Erythroblast (primary cell): ENCODE data around the gene CAPN8.
A peak's percentile ranks its signal among the peaks of the same experiment; 100 is the strongest.

ENCODE experiments used
- DNase-seq, 2 experiments: peaks; one replicate each; lab custom pipeline; 2025; lab: John Stamatoyannopoulos, UW
- GATA1 ChIP-seq: IDR thresholded peaks from 2 replicates; pipeline ENCODE4 v1.6.1; 2011; ENCODE audit warnings: low read depth, mild to moderate bottlenecking, control low read depth, low read length, moderate library complexity
- POLR2A ChIP-seq: IDR thresholded peaks from 2 replicates; pipeline ENCODE4 v1.6.1; 2011; ENCODE audit warnings: mild to moderate bottlenecking, low read length

The CAPN8 gene

GRCh38 chr1:223683586-223684487, 18.3 kb upstream of the CAPN8 start:
- TF ChIP-seq POLR2A = no peak
- peak; percentile 34 to 63 for DNase-seq

- no peak for DNase-seq
- TF ChIP-seq GATA1 (no peak), POLR2A (no peak)
Measured at GRCh38 chr1:223682502-223682901, 17.0 kb upstream of the CAPN8 start.

- TF ChIP-seq GATA1 (no peak), POLR2A (no peak)
- DNase-seq = no peak
Measured at GRCh38 chr1:223680188-223680587, 14.7 kb upstream of the CAPN8 start.

- DNase-seq = peak; percentile 48 to 69
Measured at GRCh38 chr1:223678841-223679240, 13.3 kb upstream of the CAPN8 start.

GRCh38 chr1:223674119-223674890, 8.8 kb upstream of the CAPN8 start:
- TF ChIP-seq GATA1 (no peak), POLR2A (no peak)
- no peak for DNase-seq

More at GRCh38 chr1:223678841-223679240, 13.3 kb upstream of the CAPN8 start:
- TF ChIP-seq GATA1 = no peak
- no peak for TF ChIP-seq POLR2A

GRCh38 chr1:223670458-223671159, 5.1 kb upstream of the CAPN8 start:
- DNase-seq = peak; percentile 24 to 39
- TF ChIP-seq GATA1 (no peak), POLR2A (no peak)

GRCh38 chr1:223669003-223669795, 3.7 kb upstream of the CAPN8 start:
- TF ChIP-seq POLR2A (no peak), GATA1 (no peak)
- no peak for DNase-seq

- no peak for DNase-seq
- TF ChIP-seq POLR2A = no peak
- no peak for TF ChIP-seq GATA1
Measured at GRCh38 chr1:223667484-223668182, 2.1 kb upstream of the CAPN8 start.

GRCh38 chr1:223664106-223664505, 1.4 kb downstream of the CAPN8 start:
- DNase-seq = no peak
- TF ChIP-seq POLR2A (no peak), GATA1 (no peak)

- no peak for DNase-seq
- TF ChIP-seq GATA1 (no peak), POLR2A (no peak)
Measured at GRCh38 chr1:223662943-223663342, 2.6 kb downstream of the CAPN8 start.

- TF ChIP-seq GATA1 (no peak), POLR2A (no peak)
- DNase-seq = no peak
Measured at GRCh38 chr1:223659711-223660110, 5.8 kb downstream of the CAPN8 start.

- TF ChIP-seq GATA1 (no peak), POLR2A (no peak)
- no peak for DNase-seq
Measured at GRCh38 chr1:223657978-223658377, 7.5 kb downstream of the CAPN8 start.
